ENCODE data around the gene B4GALT2. TPM values are rescaled to one million over a fixed set of nuclear protein-coding genes. Genes with fewer than 3 reads are reported as not detected.

Gene B4GALT2
- total and polyA plus RNA-seq, 2 of the 8 experiments (the other 6 are each of a cell fraction or from before 2014, with no cell fraction given), result 56.5 to 121 TPM

GRCh38 chr1:44034976-44035716 is 56.1 kb downstream of the B4GALT2 start:
- Histone ChIP-seq H3K9ac (replicated peaks in 1 of 4; ENCODE audit: extremely low read depth in 1 of 4, low read depth in 3 of 4, low read length in 3 of 4) (0 out of 7 replicates have a peak overlapping the region, but pooled peaks of 1 of the 4 experiments have one; percentile 19), H3K9me3 (ENCODE audit: insufficient read depth in 2 of 2, low read depth in 1 of 2, low read length in 1 of 2) (no peaks in the 10 kb centered on the region), H2BK5ac (ENCODE audit: low read depth, low read length) (peak overlapping the region; percentile 49; the same call in 1 of the 2 replicates), H4K20me1 (replicated peaks in 1 of 2; ENCODE audit: control insufficient read depth in 1 of 2, insufficient read depth in 2 of 2, low read length in 2 of 2) (no peaks in the 10 kb centered on the region), H3K56ac (replicated peaks; ENCODE audit: insufficient read length, low read depth, low read length) (no peak overlapping the region), H2BK15ac (ENCODE audit: low read length) (peak overlapping the region; percentile 36), H2BK20ac (ENCODE audit: low read length) (peak overlapping the region; percentile 40; the same call in 1 of the 2 replicates), H3K18ac (ENCODE audit: extremely low read depth, low read length) (no peak overlapping the region), H3K79me1 (ENCODE audit: low read depth, low read length) (no peaks in the 10 kb centered on the region), H3K4me2 (ENCODE audit: insufficient read depth in 1 of 2, low read depth in 2 of 2, low read length in 2 of 2) (no peak overlapping the region), H4K5ac (ENCODE audit: insufficient read length, low read depth, low read length) (no peak overlapping the region), H3K27me3 (replicated peaks in 1 of 4; ENCODE audit: control insufficient read depth in 3 of 4, extremely low read depth in 1 of 4, insufficient read depth in 3 of 4, low read length in 3 of 4) (no peaks in the 10 kb centered on the region), H3K4me1 (replicated peaks in 1 of 4; ENCODE audit: control insufficient read depth in 3 of 4, insufficient read depth in 4 of 4, low read length in 3 of 4) (peaks cover 6 to 20% (median 12%) of the 10 kb centered on the region in 4 experiments; a peak in 6 of 7 replicates), H3K79me2 (ENCODE audit: control insufficient read depth in 1 of 2, insufficient read depth in 2 of 2, low read length in 2 of 2) (no peaks in the 10 kb centered on the region), H3K36me3 (ENCODE audit: control insufficient read depth in 2 of 4, insufficient read depth in 4 of 4, low read length in 3 of 4) (no peaks in the 10 kb centered on the region), H2AK5ac (ENCODE audit: low read depth, low read length) (peak overlapping the region; percentile 57; the same call in 1 of the 2 replicates), H3K4ac (replicated peaks; ENCODE audit: insufficient read length, low read depth, low read length) (no peak overlapping the region), H3K4me3 (ENCODE audit: extremely low read depth in 1 of 4, insufficient read depth in 2 of 4, low read depth in 3 of 4, low read length in 4 of 4) (no peak overlapping the region), H4K8ac (ENCODE audit: extremely low read depth, insufficient read depth, low read length) (no peak overlapping the region), H3K27ac (ENCODE audit: low read depth, low read length) (no peak overlapping the region), H2BK12ac (ENCODE audit: low read depth, low read length) (peak overlapping the region; percentile 92; the same call in 1 of the 2 replicates), H2AFZ (ENCODE audit: low read length) (no peak overlapping the region), H3K23ac (ENCODE audit: insufficient read length) (no peak overlapping the region), H3K14ac (ENCODE audit: insufficient read length) (no peak overlapping the region), H3K23me2 (ENCODE audit: low read depth, low read length) (no peaks in the 10 kb centered on the region; the same call in 1 of the 2 replicates), H4K91ac (replicated peaks; ENCODE audit: insufficient read length, low read length) (peak overlapping the region; percentile 11), H2BK120ac (replicated peaks; ENCODE audit: low read depth, low read length) (no peak overlapping the region)
- DNase-seq (ENCODE audit: low read depth in 1 of 2, low spot score in 2 of 2) (no peak), FAIRE-seq (no peak)
- ChIA-PET CTCF (ENCODE audit: partially characterized antibody) (interaction anchor here (0.5 to 13.5 kb wide), 21 partner anchors 9 to 215 kb away, joined by 3 to 239 read pairs (median 6); partner anchors contain the start of gene CCDC24), POLR2A (ENCODE audit: partially characterized antibody) (interaction anchor here (0.8 to 26.2 kb wide), 8 partner anchors 8 to 67 kb away, joined by 3 to 544 read pairs (median 8); partner anchors contain the start of genes ATP6V0B and CCDC24)
- TF ChIP-seq NANOG (IDR thresholded peaks at IDR 0.05; ENCODE audit: insufficient read depth, low read depth, low read length, poor library complexity, severe bottlenecking), result no peak
- no peak for TF ChIP-seq CREB1 (IDR thresholded peaks at IDR 0.05)
- TF ChIP-seq CTCF (IDR thresholded peaks at IDR 0.05; ENCODE audit: control extremely low read depth in 1 of 3, insufficient read depth in 1 of 3, low read depth in 1 of 3, low read length in 3 of 3), result no peak
- no peak for TF ChIP-seq SP1 (IDR thresholded peaks at IDR 0.05; ENCODE audit: low read depth, low read length)
- 92% methylated on average over 11 of the region's 11 CpGs; no CpG with 5 or more reads in 1 of the 2 experiments for WGBS, 2 experiments (ENCODE audit: extremely low coverage in 1 of 2, insufficient coverage in 1 of 2, insufficient read length in 1 of 2, insufficient replicate concordance in 2 of 2, low coverage in 1 of 2, low lambda C conversion rate in 2 of 2, missing lambda C conversion rate in 1 of 2)

Measured in H1 (cell line).